Stomach (tissue), 9 donors: Measurements from ENCODE around the gene PITPNM3. TPM values are rescaled to one million over a fixed set of nuclear protein-coding genes. Genes with fewer than 3 reads are reported as not detected.

ENCODE experiments used
- DNase-seq, 2 donors: peaks; one replicate each; pipeline versions ENCODE4 v3.0.0 to v3.0.0-alpha.2; 2013 to 2019
- H3K27ac ChIP-seq, 5 donors: fragments of 200-600 bp in 4 of 5; sonication (generic) in 4 of 5; one replicate each; pipeline ENCODE4 v1.5.1; 2013 to 2019; ENCODE audit warnings: mild to moderate bottlenecking in 1 of 5, moderate library complexity in 1 of 5
- H3K27me3 ChIP-seq, 3 donors: fragments of 200-600 bp; sonication (generic); one replicate each; pipeline ENCODE4 v1.5.1; 2017 to 2019; ENCODE audit warnings: mixed run types in 1 of 3
- H3K36me3 ChIP-seq, 4 donors: fragments of 200-600 bp; sonication (generic); 1 replicate in 3 of 4; 2 replicates in 1 of 4; pipeline ENCODE4 v1.5.1; 2016 to 2019
- H3K4me1 ChIP-seq, 4 donors: fragments of 200-600 bp; sonication (generic); one replicate each; pipeline ENCODE4 v1.5.1; 2016 to 2019
- H3K4me3 ChIP-seq, 4 donors: fragments of 200-600 bp; sonication (generic) in 3 of 4; one replicate each; pipeline ENCODE4 v1.5.1; 2016 to 2019; ENCODE audit warnings: mild to moderate bottlenecking in 1 of 4
- H3K9me3 ChIP-seq, 4 donors: fragments of 200-600 bp; sonication (generic); one replicate each; pipeline ENCODE4 v1.5.1; 2016 to 2019
- EP300 ChIP-seq: sonication (generic); formaldehyde crosslinking; IDR thresholded peaks from one replicate; pipeline ENCODE4 v1.6.1; 2017; ENCODE audit warnings: antibody characterized with exemption
- POLR2A ChIP-seq, 4 donors: fragments of 450-650 bp; IDR thresholded peaks; one replicate each; pipeline ENCODE4 v1.6.1; 2016; ENCODE audit warnings: antibody characterized with exemption in 4 of 4, control low read depth in 2 of 4, mild to moderate bottlenecking in 1 of 4, moderate library complexity in 1 of 4
- POLR2AphosphoS5 ChIP-seq, 3 donors: sonication (generic); formaldehyde crosslinking; IDR thresholded peaks; one replicate each; pipeline ENCODE4 v1.6.1; 2016; ENCODE audit warnings: antibody characterized with exemption in 3 of 3
- WGBS, 5 donors: extraction: QIAGEN DNeasy Blood & Tissue Kit in 3 of 5; methylation state at CpG; one replicate each; pipeline versions ENCODE4 v1.1.5 to v1.1.7; 2013 to 2018; 5-methylcytosine and 5-hydroxymethylcytosine counted together
- intact Hi-C: fragments of 100-400 bp; cut with DNase I; formaldehyde crosslinking; loops from one replicate; pipeline ENCODE4 v1.15.1; 2023; ENCODE audit warnings: low total_unique reads
- polyA plus RNA-seq, 3 donors: library from polyadenylated mRNA; stranded (reverse); fragments of 200-250 nt; gene quantifications; one replicate each; pipeline ENCODE4 v1.2.3, GENCODE V29; 2013
- total RNA-seq, 5 donors: library from RNA; depleted of rRNA; stranded (reverse); fragments of >200 nt; gene quantifications; one replicate each; pipeline versions ENCODE4 v1.1.0 to v1.2.3, GENCODE V29; 2014 to 2016
- TF ChIP-seq, protein P1 (sequence below), 7 experiments: fragments of 450-650 bp in 4 of 7; fragments of 200-600 bp in 3 of 7; sonication (generic) in 3 of 7; IDR thresholded peaks; one replicate each; pipeline ENCODE4 v1.5.1; 2016 to 2019; ENCODE audit warnings: antibody characterized with exemption in 7 of 7, control low read depth in 2 of 7, mild to moderate bottlenecking in 1 of 7
- donor health status: healthy with polysubstance abuse.
- donor health status: Bipolar disorder and iron deficiency.
- donor health status: healthy.

PITPNM3 gene
- total and polyA plus RNA-seq, 8 donors: 1.1 to 19.3 (median 5.8) TPM

DNA sequence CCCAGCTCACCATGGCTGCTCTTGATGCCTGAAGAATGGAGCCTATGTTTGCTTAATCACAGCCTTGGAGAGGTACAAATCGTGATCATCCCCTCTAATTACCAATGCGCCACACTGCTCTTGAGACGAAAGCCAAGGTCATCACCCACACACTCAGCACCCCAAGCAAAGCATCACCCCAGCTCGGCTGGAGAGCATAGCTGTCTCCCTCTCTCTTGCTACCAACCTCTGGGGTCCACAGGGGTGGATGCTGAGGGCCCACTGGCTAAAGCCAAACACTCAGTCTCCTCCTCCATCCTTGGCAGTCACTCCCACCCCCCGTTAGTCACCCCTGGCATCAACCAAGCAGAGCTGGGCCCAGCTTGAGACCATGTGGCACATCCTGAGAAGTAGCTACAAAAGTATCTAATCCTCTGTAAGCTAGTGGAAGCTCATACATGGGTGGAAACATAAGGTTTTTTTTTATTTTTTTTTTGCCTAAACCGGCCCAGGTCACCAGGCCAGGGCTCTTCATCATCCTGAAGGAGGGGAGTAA, 67.3 kb downstream of the PITPNM3 start:
- Histone ChIP-seq H3K27me3 (no peaks in the 10 kb centered on the region), H3K36me3 (peaks cover 0 to 4% (median 2%) of the 10 kb centered on the region in 4 donors), H3K4me3 (no peak overlapping the region), H3K4me1 (peaks cover 0 to 18% (median 10%) of the 10 kb centered on the region in 4 donors), H3K9me3 (no peaks in the 10 kb centered on the region), H3K27ac (no peak overlapping the region)
- intact Hi-C loops: no loop called here
- DNase-seq: no peak
- WGBS, 5 donors: 67 to 84% (median 80%) methylated on average over 5 to 6 of the region's 6 CpGs
- TF ChIP-seq EP300 (no peak), POLR2AphosphoS5 (IDR thresholded peaks at IDR 0.05) (no peak), POLR2A (IDR thresholded peaks at IDR 0.05) (no peak)
- TF ChIP-seq, protein P1, sequence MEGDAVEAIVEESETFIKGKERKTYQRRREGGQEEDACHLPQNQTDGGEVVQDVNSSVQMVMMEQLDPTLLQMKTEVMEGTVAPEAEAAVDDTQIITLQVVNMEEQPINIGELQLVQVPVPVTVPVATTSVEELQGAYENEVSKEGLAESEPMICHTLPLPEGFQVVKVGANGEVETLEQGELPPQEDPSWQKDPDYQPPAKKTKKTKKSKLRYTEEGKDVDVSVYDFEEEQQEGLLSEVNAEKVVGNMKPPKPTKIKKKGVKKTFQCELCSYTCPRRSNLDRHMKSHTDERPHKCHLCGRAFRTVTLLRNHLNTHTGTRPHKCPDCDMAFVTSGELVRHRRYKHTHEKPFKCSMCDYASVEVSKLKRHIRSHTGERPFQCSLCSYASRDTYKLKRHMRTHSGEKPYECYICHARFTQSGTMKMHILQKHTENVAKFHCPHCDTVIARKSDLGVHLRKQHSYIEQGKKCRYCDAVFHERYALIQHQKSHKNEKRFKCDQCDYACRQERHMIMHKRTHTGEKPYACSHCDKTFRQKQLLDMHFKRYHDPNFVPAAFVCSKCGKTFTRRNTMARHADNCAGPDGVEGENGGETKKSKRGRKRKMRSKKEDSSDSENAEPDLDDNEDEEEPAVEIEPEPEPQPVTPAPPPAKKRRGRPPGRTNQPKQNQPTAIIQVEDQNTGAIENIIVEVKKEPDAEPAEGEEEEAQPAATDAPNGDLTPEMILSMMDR (IDR thresholded peaks at IDR 0.05): no peak

DNA sequence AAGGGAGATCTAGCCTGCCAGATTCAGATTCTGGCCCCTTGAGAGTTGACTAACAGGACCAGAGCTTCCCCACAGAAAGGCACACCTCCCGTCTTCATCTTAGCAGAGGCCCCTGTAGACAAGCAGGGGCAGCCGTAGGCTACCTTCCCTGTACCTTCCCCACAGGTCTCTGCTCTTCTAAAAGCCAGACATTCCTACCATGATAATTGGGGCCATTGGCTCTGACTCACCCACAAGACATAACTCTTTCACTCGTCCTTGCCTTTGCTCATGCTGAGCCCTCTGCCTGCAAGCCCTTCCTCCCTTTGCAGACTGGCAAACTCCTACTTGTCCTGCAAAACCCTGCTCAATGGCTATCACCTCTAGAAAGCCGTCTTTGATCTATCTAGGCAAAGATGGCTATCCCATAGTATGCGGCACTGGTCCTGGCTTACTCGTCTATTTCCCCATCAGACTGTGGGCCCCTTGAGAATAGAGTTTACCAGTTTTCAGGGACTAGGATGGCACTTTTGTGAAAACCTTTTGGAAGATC, 68.3 kb downstream of the PITPNM3 start:
- Histone ChIP-seq H3K4me3 (no peak overlapping the region), H3K4me1 (peaks cover 0 to 10% (median 4%) of the 10 kb centered on the region in 4 donors), H3K27me3 (no peaks in the 10 kb centered on the region), H3K27ac (no peak overlapping the region), H3K36me3 (peaks cover 0 to 14% (median 4%) of the 10 kb centered on the region in 4 donors), H3K9me3 (no peaks in the 10 kb centered on the region)
- WGBS, 5 donors: 74 to 92% (median 79%) methylated on average over 6 of the region's 6 CpGs
- TF ChIP-seq EP300 (no peak), POLR2AphosphoS5 (IDR thresholded peaks at IDR 0.05) (no peak), POLR2A (IDR thresholded peaks at IDR 0.05) (no peak)
- TF ChIP-seq, protein P1 (IDR thresholded peaks at IDR 0.05): no peak
- DNase-seq: no peak
- intact Hi-C loops: no loop called here

DNA sequence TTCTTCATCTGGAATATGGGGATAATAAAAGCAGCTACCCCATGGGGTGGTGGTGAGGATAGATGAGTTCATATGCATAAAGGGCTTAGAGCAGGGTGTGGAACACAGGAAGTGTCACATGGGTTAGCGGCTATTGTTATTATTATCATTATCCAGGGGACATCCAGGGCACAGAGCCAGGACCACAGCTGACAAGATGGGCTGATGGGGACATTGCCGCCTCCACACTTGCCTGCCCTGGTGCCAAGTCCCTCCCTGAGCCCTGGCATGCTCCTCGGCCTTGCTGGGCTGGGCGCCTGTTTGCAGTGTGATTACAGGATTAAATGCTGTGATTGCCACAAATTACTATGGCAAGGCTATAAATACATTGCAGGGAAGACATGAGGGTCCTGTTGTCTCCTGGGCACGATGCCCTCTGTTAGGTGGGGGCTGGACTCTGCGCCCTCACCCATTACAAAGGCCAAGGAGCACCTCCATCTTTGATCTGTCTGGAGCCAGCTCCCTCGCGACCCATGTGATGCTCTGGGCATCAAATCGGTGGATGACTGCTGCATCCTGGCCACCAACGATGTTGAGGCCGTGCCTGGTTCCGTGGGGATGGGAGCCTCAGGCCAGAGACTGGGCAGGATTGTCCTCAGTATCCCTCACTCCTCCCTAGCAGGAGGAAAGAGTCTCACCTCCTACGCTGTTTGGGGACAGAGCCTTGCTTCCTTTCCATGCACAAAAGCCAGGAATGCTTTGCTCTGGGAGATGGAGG, 68.9 kb downstream of the PITPNM3 start:
- WGBS, 5 donors: 60 to 70% (median 63%) methylated on average over 11 to 13 of the region's 13 CpGs
- peak in 1 of 2 donors; percentile 33 for DNase-seq
- Histone ChIP-seq H3K4me1 (peaks cover 0 to 7% (median 0%) of the 10 kb centered on the region in 4 donors), H3K36me3 (peaks cover 0 to 17% (median 4%) of the 10 kb centered on the region in 4 donors), H3K4me3 (no peak overlapping the region), H3K27ac (no peak overlapping the region), H3K27me3 (no peaks in the 10 kb centered on the region), H3K9me3 (no peaks in the 10 kb centered on the region)
- TF ChIP-seq POLR2A (IDR thresholded peaks at IDR 0.05): no peak
- TF ChIP-seq, protein P1 (IDR thresholded peaks at IDR 0.05): no peak
- TF ChIP-seq POLR2AphosphoS5 (IDR thresholded peaks at IDR 0.05): no peak
- no peak for TF ChIP-seq EP300
- intact Hi-C loops: no loop called here

DNA sequence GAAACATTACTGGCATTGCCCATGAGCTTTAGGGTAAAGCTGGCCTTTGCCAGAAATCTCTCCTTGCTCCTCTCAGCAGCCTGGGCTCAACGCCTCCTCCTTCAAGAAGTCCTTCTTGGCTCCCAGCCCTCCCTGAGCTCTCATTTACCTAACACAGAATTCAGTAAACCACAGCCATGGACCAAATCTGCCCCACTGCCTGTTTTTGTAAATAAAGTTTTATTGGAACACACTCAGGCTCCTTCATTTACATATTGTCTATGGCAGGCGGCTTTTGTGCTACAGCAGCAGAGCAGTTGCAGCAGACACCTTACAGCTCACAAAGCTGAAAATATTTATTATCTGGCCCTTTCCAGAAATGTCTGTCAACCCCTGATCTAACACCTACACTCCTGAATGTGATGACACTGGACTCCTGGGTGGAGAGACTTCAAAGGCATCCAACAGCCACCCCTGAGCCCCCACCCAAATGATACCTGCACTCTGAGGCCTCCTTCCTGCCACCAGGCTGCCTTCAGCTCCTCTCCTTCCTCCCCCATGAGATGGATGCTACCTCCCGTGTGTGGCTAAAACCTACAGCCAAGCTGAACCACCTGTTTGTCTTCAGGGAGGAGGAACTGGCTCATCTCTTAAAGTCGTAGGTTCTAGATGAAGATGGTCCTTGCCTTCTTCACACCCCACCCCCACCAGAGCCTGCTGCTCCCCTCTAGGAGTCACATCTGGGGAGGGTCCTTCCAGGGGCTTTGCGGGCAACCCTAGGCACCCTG, 70.5 kb downstream of the PITPNM3 start:
- no peak for DNase-seq
- 80 to 84% (median 81%) methylated on average over 5 of the region's 5 CpGs for WGBS, 5 donors
- H3K27ac ChIP-seq: no peak overlapping the region
- H3K9me3 ChIP-seq: no peaks in the 10 kb centered on the region
- H3K4me3 ChIP-seq: no peak overlapping the region
- TF ChIP-seq POLR2AphosphoS5 (IDR thresholded peaks at IDR 0.05) (no peak), EP300 (no peak), POLR2A (IDR thresholded peaks at IDR 0.05) (no peak)
- TF ChIP-seq, protein P1 (IDR thresholded peaks at IDR 0.05): no peak
- H3K4me1 ChIP-seq: peaks cover 0 to 7% (median 0%) of the 10 kb centered on the region in 4 donors
- peaks cover 0 to 17% (median 4%) of the 10 kb centered on the region in 4 donors for H3K36me3 ChIP-seq
- no peaks in the 10 kb centered on the region for H3K27me3 ChIP-seq
- intact Hi-C loops: no loop called here
